HTR-8/SVneo (cell line): ENCODE measurements around the gene SAXO2.
"Not testable (repeated sequence)": the region's sequence is repeated elsewhere in the genome, so short reads cannot be mapped to it uniquely, and the experiment has no call there.

Experiments
- DNase-seq: peaks from one replicate; pipeline ENCODE4 v3.0.0; 2011; ENCODE audit warnings: low spot score, mixed read lengths; ENCODE audit not compliant: insufficient read length
- FAIRE-seq: peaks from 2 replicates; lab custom pipeline; 2011; peaks lifted over from hg19 to GRCh38; lab: Jason Lieb, UNC

Gene SAXO2

GRCh38 chr15:82331576-82332304, 69.1 kb downstream of the SAXO2 start:
- not testable (repeated sequence) for FAIRE-seq, DNase-seq

- DNase-seq, FAIRE-seq: not testable (repeated sequence)
Observed at GRCh38 chr15:82332711-82333602, 70.3 kb downstream of the SAXO2 start.

GRCh38 chr15:82333603-82334553, 71.3 kb downstream of the SAXO2 start:
- FAIRE-seq, DNase-seq: not testable (repeated sequence)
